Naive thymus-derived CD4-positive, alpha-beta T cell (primary cell): ENCODE measurements around the gene WFIKKN1. TPM values are rescaled to one million over a fixed set of nuclear protein-coding genes. Genes with fewer than 3 reads are reported as not detected.
A peak's percentile ranks its signal among the peaks of the same experiment; 100 is the strongest.

Experiments
- ATAC-seq: fragments of 150-1000 bp; cut with Tn5 transposase; 2 replicates; pipeline ENCODE4 v1.10.0; 2021; ENCODE audit warnings: mild to moderate bottlenecking, moderate library complexity
- CTCF ChIA-PET: fragments of 350-600 bp; sonication (Branson Sonifier 250); formaldehyde crosslinking; loops from one replicate; lab custom pipeline; 2021; ENCODE audit warnings: antibody characterized with exemption; lab: Charles Lee
- POLR2A ChIA-PET: fragments of 350-600 bp; sonication (Branson Sonifier 250); formaldehyde crosslinking; loops from one replicate; lab custom pipeline; 2021; ENCODE audit warnings: antibody characterized with exemption, inconsistent platforms; lab: Charles Lee
- DNase-seq, 9 donors: peaks; one replicate each; pipeline versions ENCODE4 v3.0.0 to v3.0.0-alpha.2; 2020 to 2022; ENCODE audit warnings: mixed read lengths in 1 of 9
- H3K27ac ChIP-seq: one replicate; pipeline ENCODE4 v1.7.0; 2013; ENCODE audit warnings: mild to moderate bottlenecking, low read depth, low read length, moderate library complexity
- H3K27me3 ChIP-seq, 2 donors: one replicate each; pipeline ENCODE4 v1.7.0; 2013; ENCODE audit warnings: low read length in 2 of 2, mild to moderate bottlenecking in 2 of 2, moderate library complexity in 2 of 2; ENCODE audit not compliant: control insufficient read depth in 2 of 2, insufficient read depth in 2 of 2
- H3K36me3 ChIP-seq, 3 experiments: 1 replicate in 2 of 3; 2 replicates in 1 of 3; pipeline ENCODE4 v1.7.0; 2013; ENCODE audit warnings: low read length in 3 of 3, mild to moderate bottlenecking in 3 of 3, moderate library complexity in 1 of 3; ENCODE audit not compliant: insufficient read depth in 3 of 3, control insufficient read depth in 2 of 3
- H3K4me1 ChIP-seq, 2 donors: one replicate each; pipeline ENCODE4 v1.7.0; 2013; ENCODE audit warnings: low read length in 2 of 2, mild to moderate bottlenecking in 2 of 2, moderate library complexity in 1 of 2; ENCODE audit not compliant: control insufficient read depth in 2 of 2, insufficient read depth in 2 of 2
- H3K4me3 ChIP-seq: 2 replicates; pipeline ENCODE4 v1.7.0; 2013; ENCODE audit warnings: mild to moderate bottlenecking, low read length
- H3K9me3 ChIP-seq, 3 experiments: 1 replicate in 2 of 3; 2 replicates in 1 of 3; pipeline ENCODE4 v1.7.0; 2013; ENCODE audit warnings: low read length in 3 of 3; ENCODE audit not compliant: control insufficient read depth in 2 of 3
- H3K27ac Mint-ChIP-seq, 9 donors: one replicate each; pipeline ENCODE4 v1.8.0; 2020 to 2022; ENCODE audit warnings: mixed read lengths in 9 of 9, mild to moderate bottlenecking in 8 of 9, moderate library complexity in 5 of 9, inconsistent platforms in 2 of 9
- H3K27me3 Mint-ChIP-seq, 5 donors: one replicate each; pipeline ENCODE4 v1.8.0; 2021 to 2022; ENCODE audit warnings: mixed read lengths in 5 of 5, mild to moderate bottlenecking in 1 of 5
- H3K36me3 Mint-ChIP-seq, 5 donors: one replicate each; pipeline ENCODE4 v1.8.0; 2020 to 2022; ENCODE audit warnings: mixed read lengths in 5 of 5, mild to moderate bottlenecking in 3 of 5, inconsistent platforms in 1 of 5
- H3K4me1 Mint-ChIP-seq, 7 donors: one replicate each; pipeline ENCODE4 v1.8.0; 2020 to 2022; ENCODE audit warnings: mixed read lengths in 7 of 7, mild to moderate bottlenecking in 3 of 7, inconsistent platforms in 1 of 7
- H3K4me3 Mint-ChIP-seq, 10 donors: one replicate each; pipeline ENCODE4 v1.8.0; 2020 to 2022; ENCODE audit warnings: mild to moderate bottlenecking in 10 of 10, mixed read lengths in 10 of 10, moderate library complexity in 6 of 10, inconsistent platforms in 2 of 10
- H3K9me3 Mint-ChIP-seq, 11 donors: one replicate each; pipeline ENCODE4 v1.8.0; 2020 to 2022; ENCODE audit warnings: mixed read lengths in 11 of 11, mild to moderate bottlenecking in 4 of 11, inconsistent platforms in 1 of 11, moderate library complexity in 1 of 11
- intact Hi-C, 2 donors: fragments of 100-400 bp; cut with micrococcal nuclease; formaldehyde crosslinking; loops; one replicate each; pipeline ENCODE4 v1.15.1; 2023
- polyA plus RNA-seq, 2 donors: library from polyadenylated mRNA; unstranded; fragments of 300-500 nt; fragmentation: Illumina TruSeq; gene quantifications; one replicate each; pipeline ENCODE4 v1.2.3, GENCODE V29; 2021
- total RNA-seq, 6 experiments: library from RNA in 5 of 6; stranded (reverse) in 5 of 6; gene quantifications; 1 replicate in 5 of 6; 2 replicates in 1 of 6; pipeline ENCODE4 v1.2.3 and lab custom pipeline; 2021 to 2026

Gene WFIKKN1
- total and polyA plus RNA-seq, 7 experiments from 2014 or later: 0.34 to 0.81 (median 0.56) TPM; not detected in 2

- CTCF ChIA-PET: no interaction called here
These were observed 944 bp upstream of the WFIKKN1 start for GRCh38 chr16:629833-630248.

GRCh38 chr16:630249-630814 lies 453 bp upstream of the WFIKKN1 start:
- DNase-seq (no peak), ATAC-seq (no peak)
- no peaks in the 10 kb centered on the region for H3K27me3 ChIP-seq
- POLR2A ChIA-PET: no interaction called here
- peaks cover 2 to 6% of the 10 kb centered on the region in 2 donors for H3K4me1 ChIP-seq
- H3K27ac ChIP-seq: no peak overlapping the region
- H3K9me3 Mint-ChIP-seq: no peaks in the 10 kb centered on the region
- intact Hi-C loops: no loop called here
- H3K4me1 Mint-ChIP-seq: peaks cover 0 to 5% (median 0%) of the 10 kb centered on the region in 7 donors
- no peaks in the 10 kb centered on the region for H3K27me3 Mint-ChIP-seq
- no peak overlapping the region for H3K4me3 Mint-ChIP-seq
- H3K4me3 ChIP-seq: no peak overlapping the region
- CTCF ChIA-PET: no interaction called here
- no peak overlapping the region for H3K27ac Mint-ChIP-seq
- no peaks in the 10 kb centered on the region for H3K9me3 ChIP-seq
- peaks cover 0 to 50% (median 0%) of the 10 kb centered on the region in 3 experiments for H3K36me3 ChIP-seq
- H3K36me3 Mint-ChIP-seq: peaks cover 0 to 3% (median 0%) of the 10 kb centered on the region in 5 donors

More at GRCh38 chr16:629833-630248, 944 bp upstream of the WFIKKN1 start:
- ATAC-seq: no peak
- Mint-ChIP-seq H3K4me3 (no peak overlapping the region), H3K36me3 (peaks cover 0 to 3% (median 0%) of the 10 kb centered on the region in 5 donors), H3K4me1 (peaks cover 0 to 4% (median 0%) of the 10 kb centered on the region in 7 donors), H3K9me3 (no peaks in the 10 kb centered on the region), H3K27me3 (no peaks in the 10 kb centered on the region), H3K27ac (no peak overlapping the region)
- peaks cover 0 to 50% (median 0%) of the 10 kb centered on the region in 3 experiments for H3K36me3 ChIP-seq
- POLR2A ChIA-PET: no interaction called here
- intact Hi-C loops: no loop called here
- H3K27ac ChIP-seq: no peak overlapping the region
- no peaks in the 10 kb centered on the region for H3K27me3 ChIP-seq
- H3K4me3 ChIP-seq: no peak overlapping the region
- no peak for DNase-seq
- no peaks in the 10 kb centered on the region for H3K9me3 ChIP-seq
- peaks cover 0 to under 1% of the 10 kb centered on the region in 2 donors for H3K4me1 ChIP-seq

GRCh38 chr16:631808-632358 lies 1.1 kb downstream of the WFIKKN1 start:
- Mint-ChIP-seq H3K27me3 (peaks cover 0 to 6% (median 0%) of the 10 kb centered on the region in 5 donors), H3K4me3 (no peak overlapping the region), H3K9me3 (peaks cover 0 to 7% (median 0%) of the 10 kb centered on the region in 11 donors), H3K4me1 (peaks cover 0 to 10% (median 5%) of the 10 kb centered on the region in 7 donors), H3K27ac (no peak overlapping the region), H3K36me3 (no peaks in the 10 kb centered on the region)
- ChIA-PET POLR2A (interaction anchor here (1.0 kb wide), 1 partner anchor 43 kb away, joined by 3 read pairs; the partner anchor contains the start of gene RHBDL1), CTCF (no interaction called here)
- no peak overlapping the region for H3K27ac ChIP-seq
- ATAC-seq: no peak
- H3K36me3 ChIP-seq: peaks cover 0 to 41% (median 0%) of the 10 kb centered on the region in 3 experiments
- peaks cover 5 to 8% of the 10 kb centered on the region in 2 donors for H3K4me1 ChIP-seq
- H3K4me3 ChIP-seq: no peak overlapping the region
- no peak for DNase-seq
- H3K27me3 ChIP-seq: no peaks in the 10 kb centered on the region
- H3K9me3 ChIP-seq: no peaks in the 10 kb centered on the region
- intact Hi-C loops: no loop called here

GRCh38 chr16:632486-633335 lies 1.9 kb downstream of the WFIKKN1 start:
- peaks cover 0 to 33% (median 0%) of the 10 kb centered on the region in 3 experiments for H3K36me3 ChIP-seq
- intact Hi-C loops: no loop called here
- H3K27ac ChIP-seq: no peak overlapping the region
- no peaks in the 10 kb centered on the region for H3K9me3 ChIP-seq
- H3K27me3 ChIP-seq: no peaks in the 10 kb centered on the region
- Mint-ChIP-seq H3K9me3 (peaks cover 0 to 7% (median 0%) of the 10 kb centered on the region in 11 donors), H3K27me3 (peaks cover 0 to 6% (median 0%) of the 10 kb centered on the region in 5 donors), H3K4me3 (no peak overlapping the region), H3K27ac (no peak overlapping the region), H3K4me1 (peaks cover 0 to 10% (median 5%) of the 10 kb centered on the region in 7 donors), H3K36me3 (no peaks in the 10 kb centered on the region)
- peaks cover 5 to 13% of the 10 kb centered on the region in 2 donors for H3K4me1 ChIP-seq
- H3K4me3 ChIP-seq: no peak overlapping the region
- ATAC-seq: no peak
- ChIA-PET POLR2A (no interaction called here), CTCF (no interaction called here)
- DNase-seq: no peak

- no peak for DNase-seq
- ChIA-PET CTCF (no interaction called here), POLR2A (no interaction called here)
- Mint-ChIP-seq H3K27ac (no peak overlapping the region), H3K9me3 (peaks cover 0 to 7% (median 0%) of the 10 kb centered on the region in 11 donors), H3K4me1 (peaks cover 0 to 10% (median 8%) of the 10 kb centered on the region in 7 donors), H3K36me3 (no peaks in the 10 kb centered on the region), H3K27me3 (peaks cover 0 to 6% (median 0%) of the 10 kb centered on the region in 5 donors), H3K4me3 (no peak overlapping the region)
- Histone ChIP-seq H3K27ac (no peak overlapping the region), H3K36me3 (peaks cover 0 to 26% (median 0%) of the 10 kb centered on the region in 3 experiments), H3K4me3 (no peak overlapping the region), H3K27me3 (no peaks in the 10 kb centered on the region), H3K4me1 (peaks cover 5 to 14% of the 10 kb centered on the region in 2 donors), H3K9me3 (no peaks in the 10 kb centered on the region)
- intact Hi-C loops: no loop called here
- ATAC-seq: no peak
These were observed 2.7 kb downstream of the WFIKKN1 start for GRCh38 chr16:633336-634050.

GRCh38 chr16:634051-634670 lies 3.4 kb downstream of the WFIKKN1 start:
- ChIA-PET POLR2A (no interaction called here), CTCF (no interaction called here)
- Mint-ChIP-seq H3K4me1 (peaks cover 0 to 10% (median 9%) of the 10 kb centered on the region in 7 donors), H3K36me3 (no peaks in the 10 kb centered on the region), H3K9me3 (peaks cover 0 to 7% (median 0%) of the 10 kb centered on the region in 11 donors), H3K4me3 (peak overlapping the region in 7 of 10 donors; percentile 31 to 92 (median 59)), H3K27ac (peak overlapping the region in 1 of 9 donors; percentile 62), H3K27me3 (peaks cover 0 to 6% (median 0%) of the 10 kb centered on the region in 5 donors)
- Histone ChIP-seq H3K27me3 (no peaks in the 10 kb centered on the region), H3K4me3 (no peak overlapping the region), H3K4me1 (peaks cover 5 to 14% of the 10 kb centered on the region in 2 donors), H3K9me3 (no peaks in the 10 kb centered on the region), H3K27ac (no peak overlapping the region), H3K36me3 (peaks cover 0 to 19% (median 0%) of the 10 kb centered on the region in 3 experiments)
- intact Hi-C loops: no loop called here
- DNase-seq: no peak
- no peak for ATAC-seq
